SK-N-SH treated with all-trans-retinoic acid at 6 μM for 48 hours (cell line): ENCODE results near the gene EFCAB12.

Experiments used
- ARNTL ChIP-seq: fragments of 450-650 bp; formaldehyde crosslinking; IDR thresholded peaks from 2 replicates; pipeline ENCODE4 v1.5.0; 2020; ENCODE audit warnings: low read depth, mild to moderate bottlenecking, moderate library complexity, borderline replicate concordance
- CSDC2 ChIP-seq: fragments of 250-450 bp; sonication (Bioruptor Pico); IDR thresholded peaks from 2 replicates; pipeline ENCODE4 v1.5.0; 2020; ENCODE audit warnings: mild to moderate bottlenecking, moderate library complexity
- OSR1 ChIP-seq: fragments of 250-450 bp; sonication (Bioruptor Pico); IDR thresholded peaks from 2 replicates; pipeline ENCODE4 v1.8.0; 2022; ENCODE audit warnings: moderate library complexity, mild to moderate bottlenecking, inconsistent platforms
- PATZ1 ChIP-seq: fragments of 250-450 bp; sonication (Bioruptor Pico); IDR thresholded peaks from 2 replicates; pipeline ENCODE4 v1.8.0; 2020; ENCODE audit warnings: mild to moderate bottlenecking, moderate library complexity, borderline replicate concordance
- RARB ChIP-seq: fragments of 250-450 bp; sonication (Bioruptor Pico); IDR thresholded peaks from 2 replicates; pipeline ENCODE4 v1.8.0; 2021; ENCODE audit warnings: mild to moderate bottlenecking, moderate library complexity
- SNAI2 ChIP-seq: fragments of 250-450 bp; sonication (Bioruptor Pico); IDR thresholded peaks from 2 replicates; pipeline ENCODE4 v1.5.0; 2020; ENCODE audit warnings: mild to moderate bottlenecking, moderate library complexity
- TOX ChIP-seq: fragments of 250-450 bp; sonication (Bioruptor Pico); IDR thresholded peaks from 2 replicates; pipeline ENCODE4 v1.8.0; 2021; ENCODE audit warnings: mild to moderate bottlenecking, moderate library complexity, borderline replicate concordance
- ZC3H10 ChIP-seq: fragments of 250-450 bp; sonication (Bioruptor Pico); IDR thresholded peaks from 2 replicates; pipeline ENCODE4 v1.5.1; 2021; ENCODE audit warnings: mild to moderate bottlenecking, moderate library complexity
- ZFP30 ChIP-seq: fragments of 450-650 bp; formaldehyde crosslinking; IDR thresholded peaks from 2 replicates; pipeline ENCODE4 v1.5.0; 2022; ENCODE audit warnings: mild to moderate bottlenecking, moderate library complexity
- ZNF565 ChIP-seq: fragments of 450-650 bp; formaldehyde crosslinking; conservative IDR thresholded peaks from 2 replicates; pipeline ENCODE4 v1.5.0; 2020; ENCODE audit warnings: low read depth, mild to moderate bottlenecking, moderate library complexity
- ZNF70 ChIP-seq: fragments of 450-650 bp; formaldehyde crosslinking; IDR thresholded peaks from 2 replicates; pipeline ENCODE4 v1.5.0; 2020; ENCODE audit warnings: mild to moderate bottlenecking, moderate library complexity
- ZNF8 ChIP-seq: fragments of 450-650 bp; formaldehyde crosslinking; IDR thresholded peaks from 2 replicates; pipeline ENCODE4 v1.5.0; 2020; ENCODE audit warnings: mild to moderate bottlenecking, moderate library complexity
- TF ChIP-seq, protein P1 (sequence below): fragments of 250-450 bp; sonication (Bioruptor Pico); IDR thresholded peaks from 2 replicates; pipeline ENCODE4 v1.5.1; 2020; ENCODE audit warnings: low read depth, mild to moderate bottlenecking, moderate library complexity
- TF ChIP-seq, protein P2 (sequence below): fragments of 250-450 bp; sonication (Bioruptor Pico); IDR thresholded peaks from 2 replicates; pipeline ENCODE4 v1.5.0; 2020; ENCODE audit warnings: mild to moderate bottlenecking, moderate library complexity

DNA sequence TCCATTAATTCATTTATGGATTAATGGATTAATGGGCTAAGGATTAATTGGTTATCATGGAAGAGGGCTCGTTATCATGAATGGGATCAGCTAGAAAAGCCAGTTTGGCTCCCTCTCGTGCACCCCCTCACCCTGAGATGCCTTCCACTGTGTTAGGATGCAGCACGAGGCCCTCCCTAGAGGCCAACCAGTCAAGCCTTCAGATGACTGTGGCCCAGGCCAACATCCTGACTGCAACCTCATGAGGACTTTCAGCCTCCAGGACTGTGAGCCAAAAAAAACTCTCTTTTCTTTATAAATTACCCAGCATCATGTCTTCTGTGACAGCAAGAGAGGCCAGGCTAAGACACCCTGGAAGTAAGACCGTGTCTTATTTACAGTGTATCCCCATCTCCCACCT, 9.0 kb downstream of the EFCAB12 start:
- TF ChIP-seq, protein P1, sequence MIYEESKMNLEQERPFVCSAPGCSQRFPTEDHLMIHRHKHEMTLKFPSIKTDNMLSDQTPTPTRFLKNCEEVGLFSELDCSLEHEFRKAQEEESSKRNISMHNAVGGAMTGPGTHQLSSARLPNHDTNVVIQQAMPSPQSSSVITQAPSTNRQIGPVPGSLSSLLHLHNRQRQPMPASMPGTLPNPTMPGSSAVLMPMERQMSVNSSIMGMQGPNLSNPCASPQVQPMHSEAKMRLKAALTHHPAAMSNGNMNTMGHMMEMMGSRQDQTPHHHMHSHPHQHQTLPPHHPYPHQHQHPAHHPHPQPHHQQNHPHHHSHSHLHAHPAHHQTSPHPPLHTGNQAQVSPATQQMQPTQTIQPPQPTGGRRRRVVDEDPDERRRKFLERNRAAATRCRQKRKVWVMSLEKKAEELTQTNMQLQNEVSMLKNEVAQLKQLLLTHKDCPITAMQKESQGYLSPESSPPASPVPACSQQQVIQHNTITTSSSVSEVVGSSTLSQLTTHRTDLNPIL (CRISPR knock-in tag), result no peak
- TF ChIP-seq TOX (CRISPR knock-in tag) (no peak), ZNF70 (CRISPR knock-in tag) (no peak), PATZ1 (CRISPR knock-in tag) (no peak), ZFP30 (CRISPR knock-in tag) (no peak), CSDC2 (CRISPR knock-in tag) (no peak), ARNTL (CRISPR knock-in tag) (no peak), RARB (CRISPR knock-in tag) (no peak), ZC3H10 (CRISPR knock-in tag) (no peak), ZNF565 (CRISPR knock-in tag) (no peak), ZNF8 (CRISPR knock-in tag) (no peak), OSR1 (CRISPR knock-in tag) (no peak), SNAI2 (CRISPR knock-in tag) (no peak)
- TF ChIP-seq, protein P2, sequence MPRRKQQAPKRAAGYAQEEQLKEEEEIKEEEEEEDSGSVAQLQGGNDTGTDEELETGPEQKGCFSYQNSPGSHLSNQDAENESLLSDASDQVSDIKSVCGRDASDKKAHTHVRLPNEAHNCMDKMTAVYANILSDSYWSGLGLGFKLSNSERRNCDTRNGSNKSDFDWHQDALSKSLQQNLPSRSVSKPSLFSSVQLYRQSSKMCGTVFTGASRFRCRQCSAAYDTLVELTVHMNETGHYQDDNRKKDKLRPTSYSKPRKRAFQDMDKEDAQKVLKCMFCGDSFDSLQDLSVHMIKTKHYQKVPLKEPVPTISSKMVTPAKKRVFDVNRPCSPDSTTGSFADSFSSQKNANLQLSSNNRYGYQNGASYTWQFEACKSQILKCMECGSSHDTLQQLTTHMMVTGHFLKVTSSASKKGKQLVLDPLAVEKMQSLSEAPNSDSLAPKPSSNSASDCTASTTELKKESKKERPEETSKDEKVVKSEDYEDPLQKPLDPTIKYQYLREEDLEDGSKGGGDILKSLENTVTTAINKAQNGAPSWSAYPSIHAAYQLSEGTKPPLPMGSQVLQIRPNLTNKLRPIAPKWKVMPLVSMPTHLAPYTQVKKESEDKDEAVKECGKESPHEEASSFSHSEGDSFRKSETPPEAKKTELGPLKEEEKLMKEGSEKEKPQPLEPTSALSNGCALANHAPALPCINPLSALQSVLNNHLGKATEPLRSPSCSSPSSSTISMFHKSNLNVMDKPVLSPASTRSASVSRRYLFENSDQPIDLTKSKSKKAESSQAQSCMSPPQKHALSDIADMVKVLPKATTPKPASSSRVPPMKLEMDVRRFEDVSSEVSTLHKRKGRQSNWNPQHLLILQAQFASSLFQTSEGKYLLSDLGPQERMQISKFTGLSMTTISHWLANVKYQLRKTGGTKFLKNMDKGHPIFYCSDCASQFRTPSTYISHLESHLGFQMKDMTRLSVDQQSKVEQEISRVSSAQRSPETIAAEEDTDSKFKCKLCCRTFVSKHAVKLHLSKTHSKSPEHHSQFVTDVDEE (CRISPR knock-in tag), result no peak
